Measurements from ENCODE around the gene KLC3.

Gene KLC3

DNA sequence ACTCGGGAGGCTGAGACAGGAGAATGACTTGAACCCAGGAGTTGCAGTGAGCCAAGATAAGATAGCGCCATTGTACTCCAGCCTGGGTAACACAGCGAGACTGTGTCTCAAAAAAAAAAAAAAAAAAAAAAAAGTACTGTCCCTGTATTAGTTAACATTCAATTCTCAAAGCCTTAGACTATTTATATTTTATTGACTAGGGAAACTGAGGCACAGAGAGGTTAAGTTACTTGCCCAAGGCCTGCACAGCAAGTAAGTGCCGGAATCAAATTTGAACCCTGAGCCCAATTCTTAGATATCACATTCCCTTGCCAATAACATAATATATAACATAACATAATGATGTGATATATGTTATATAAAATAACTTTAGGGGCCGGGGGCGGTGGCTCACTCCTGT, 921 bp upstream of the KLC3 start:
- Histone ChIP-seq H2AFZ (ENCODE audit: low read depth, low read length, severe bottlenecking) (no peak overlapping the region), H3K27ac (ENCODE audit: low read depth, low read length) (no peak overlapping the region), H3K27me3 (ENCODE audit: low read length) (no peaks in the 10 kb centered on the region), H3K9me2 (replicated peaks; ENCODE audit: insufficient read depth, low read length) (no peaks in the 10 kb centered on the region), H3K4me2 (ENCODE audit: low read depth, low read length, poor library complexity, severe bottlenecking) (no peak overlapping the region), H4K20me1 (ENCODE audit: low read depth, low read length) (no peaks in the 10 kb centered on the region), H3F3A (ENCODE audit: insufficient read depth) (no peaks in the 10 kb centered on the region), H3K9ac (ENCODE audit: low read length) (no peak overlapping the region), H3K9me3 (ENCODE audit: insufficient read depth, low read length) (no peaks in the 10 kb centered on the region), H3K79me2 (ENCODE audit: insufficient read depth, low read length) (no peaks in the 10 kb centered on the region), H3K4me3 (ENCODE audit: insufficient read depth, low read length, poor library complexity, severe bottlenecking) (no peak overlapping the region), H3K36me3 (ENCODE audit: low read length) (no peaks in the 10 kb centered on the region)
- no peak for TF ChIP-seq EZH2phosphoT487 (conservative IDR thresholded peaks at IDR 0.05; ENCODE audit: low read length)
- TF ChIP-seq, protein P1, sequence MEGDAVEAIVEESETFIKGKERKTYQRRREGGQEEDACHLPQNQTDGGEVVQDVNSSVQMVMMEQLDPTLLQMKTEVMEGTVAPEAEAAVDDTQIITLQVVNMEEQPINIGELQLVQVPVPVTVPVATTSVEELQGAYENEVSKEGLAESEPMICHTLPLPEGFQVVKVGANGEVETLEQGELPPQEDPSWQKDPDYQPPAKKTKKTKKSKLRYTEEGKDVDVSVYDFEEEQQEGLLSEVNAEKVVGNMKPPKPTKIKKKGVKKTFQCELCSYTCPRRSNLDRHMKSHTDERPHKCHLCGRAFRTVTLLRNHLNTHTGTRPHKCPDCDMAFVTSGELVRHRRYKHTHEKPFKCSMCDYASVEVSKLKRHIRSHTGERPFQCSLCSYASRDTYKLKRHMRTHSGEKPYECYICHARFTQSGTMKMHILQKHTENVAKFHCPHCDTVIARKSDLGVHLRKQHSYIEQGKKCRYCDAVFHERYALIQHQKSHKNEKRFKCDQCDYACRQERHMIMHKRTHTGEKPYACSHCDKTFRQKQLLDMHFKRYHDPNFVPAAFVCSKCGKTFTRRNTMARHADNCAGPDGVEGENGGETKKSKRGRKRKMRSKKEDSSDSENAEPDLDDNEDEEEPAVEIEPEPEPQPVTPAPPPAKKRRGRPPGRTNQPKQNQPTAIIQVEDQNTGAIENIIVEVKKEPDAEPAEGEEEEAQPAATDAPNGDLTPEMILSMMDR (IDR thresholded peaks at IDR 0.05; ENCODE audit: insufficient read depth, low read length, poor library complexity, severe bottlenecking) = no peak

DNA sequence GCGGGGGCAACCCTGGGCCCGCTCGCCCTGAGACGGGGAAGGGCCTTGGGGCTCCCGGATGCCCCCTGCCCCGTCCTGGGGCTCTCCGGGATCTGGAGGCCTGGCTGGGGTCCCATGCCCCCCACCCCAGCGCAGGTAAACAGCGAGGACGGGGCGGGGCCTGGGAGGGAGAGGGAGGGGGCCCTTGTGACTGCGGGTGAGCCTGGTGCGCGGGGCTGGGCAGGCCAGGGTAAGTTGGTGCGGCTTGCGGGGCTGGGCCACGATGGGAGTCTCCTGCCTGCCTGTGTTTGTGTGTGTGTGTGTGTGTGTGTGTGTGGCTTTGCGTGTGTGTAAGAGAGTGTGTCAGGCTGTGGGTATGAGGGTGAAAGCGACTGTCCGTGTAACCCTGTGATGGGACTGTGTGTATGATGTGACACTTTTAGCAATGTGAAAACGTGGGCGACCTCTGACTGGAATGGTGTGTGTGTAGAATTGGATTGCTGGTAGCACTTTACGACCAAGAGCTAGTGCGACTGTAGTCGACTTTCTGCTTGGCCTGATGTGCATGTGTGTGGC, 426 bp downstream of the KLC3 start:
- Histone ChIP-seq H3K27ac (ENCODE audit: low read depth, low read length) (no peak overlapping the region), H3K27me3 (ENCODE audit: low read length) (no peaks in the 10 kb centered on the region), H3K9ac (ENCODE audit: low read length) (no peak overlapping the region), H3K9me2 (replicated peaks; ENCODE audit: insufficient read depth, low read length) (no peaks in the 10 kb centered on the region), H3K9me3 (ENCODE audit: insufficient read depth, low read length) (no peaks in the 10 kb centered on the region), H3K79me2 (ENCODE audit: insufficient read depth, low read length) (no peaks in the 10 kb centered on the region), H3K4me3 (ENCODE audit: insufficient read depth, low read length, poor library complexity, severe bottlenecking) (no peak overlapping the region), H2AFZ (ENCODE audit: low read depth, low read length, severe bottlenecking) (no peak overlapping the region), H3F3A (ENCODE audit: insufficient read depth) (no peaks in the 10 kb centered on the region), H4K20me1 (ENCODE audit: low read depth, low read length) (no peaks in the 10 kb centered on the region), H3K4me2 (ENCODE audit: low read depth, low read length, poor library complexity, severe bottlenecking) (no peak overlapping the region), H3K36me3 (ENCODE audit: low read length) (no peaks in the 10 kb centered on the region)
- TF ChIP-seq, protein P1 (IDR thresholded peaks at IDR 0.05; ENCODE audit: insufficient read depth, low read length, poor library complexity, severe bottlenecking) = no peak

DNA sequence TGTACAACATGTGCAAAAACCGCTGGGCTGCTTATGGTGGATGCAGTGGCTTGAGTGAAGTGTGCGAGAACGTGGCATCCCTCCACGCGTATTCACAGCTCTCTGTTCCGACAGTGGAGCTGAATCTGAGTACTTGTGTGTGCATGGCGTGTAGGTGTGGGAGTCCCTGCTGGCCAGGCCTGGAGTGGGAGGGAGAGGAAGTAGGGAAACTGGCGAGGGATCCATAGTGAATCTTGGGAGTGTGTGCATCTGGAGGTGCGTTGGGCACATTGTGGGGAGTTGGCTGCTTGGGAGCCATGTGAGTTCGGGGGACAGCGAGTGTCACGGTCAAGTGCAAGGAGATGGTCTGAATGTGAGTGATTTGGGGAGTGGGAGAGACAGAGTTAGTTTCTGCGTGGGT, 2.4 kb downstream of the KLC3 start:
- Histone ChIP-seq H3K36me3 (ENCODE audit: low read length) (no peaks in the 10 kb centered on the region), H3K27me3 (ENCODE audit: low read length) (no peaks in the 10 kb centered on the region), H3K9ac (ENCODE audit: low read length) (no peak overlapping the region), H3F3A (ENCODE audit: insufficient read depth) (no peaks in the 10 kb centered on the region), H2AFZ (ENCODE audit: low read depth, low read length, severe bottlenecking) (no peak overlapping the region), H3K4me2 (ENCODE audit: low read depth, low read length, poor library complexity, severe bottlenecking) (no peak overlapping the region), H3K9me2 (replicated peaks; ENCODE audit: insufficient read depth, low read length) (no peaks in the 10 kb centered on the region), H4K20me1 (ENCODE audit: low read depth, low read length) (no peaks in the 10 kb centered on the region), H3K9me3 (ENCODE audit: insufficient read depth, low read length) (no peaks in the 10 kb centered on the region), H3K27ac (ENCODE audit: low read depth, low read length) (no peak overlapping the region), H3K79me2 (ENCODE audit: insufficient read depth, low read length) (no peaks in the 10 kb centered on the region), H3K4me3 (ENCODE audit: insufficient read depth, low read length, poor library complexity, severe bottlenecking) (no peak overlapping the region)
- TF ChIP-seq EZH2phosphoT487 (conservative IDR thresholded peaks at IDR 0.05; ENCODE audit: low read length) = no peak
- TF ChIP-seq, protein P1 (IDR thresholded peaks at IDR 0.05; ENCODE audit: insufficient read depth, low read length, poor library complexity, severe bottlenecking) = no peak
